A673 (cell line): ENCODE measurements around the gene EXOSC10. TPM values are rescaled to one million over a fixed set of nuclear protein-coding genes. Genes with fewer than 3 reads are reported as not detected.

Experiments used
- BruUV-seq: library from RNA; stranded (reverse); fragments of 400-500 nt; replicated peaks from 2 replicates; lab custom pipeline; 2021; lab: Mats Ljungman, UMichigan
- CTCF ChIA-PET: fragments of 300-600 bp; sonication (Branson Sonifier 250); formaldehyde crosslinking; loops from one replicate; lab custom pipeline; 2022; ENCODE audit warnings: antibody characterized with exemption; lab: Charles Lee
- POLR2A ChIA-PET: fragments of 300-600 bp; sonication (Branson Sonifier 250); formaldehyde crosslinking; loops from one replicate; lab custom pipeline; 2022; ENCODE audit warnings: antibody characterized with exemption; ENCODE audit not compliant: low non-redundant PET; lab: Charles Lee
- DNase-seq: peaks from one replicate; pipeline ENCODE4 v3.0.0-alpha.2; 2015; ENCODE audit warnings: low spot score
- H3K27ac ChIP-seq: fragments of 200-600 bp; sonication (generic); 2 replicates; pipeline ENCODE4 v1.5.1; 2016; ENCODE audit warnings: mixed run types, low read depth, mild to moderate bottlenecking, mixed read lengths, antibody characterized with exemption, low read length; ENCODE audit not compliant: poor library complexity, severe bottlenecking
- H3K27me3 ChIP-seq: fragments of 200-600 bp; sonication (generic); replicated peaks from 2 replicates; pipeline ENCODE4 v1.6.1; 2017; ENCODE audit warnings: mixed run types, low read depth, mild to moderate bottlenecking, mixed read lengths, antibody characterized with exemption, low read length; ENCODE audit not compliant: insufficient read depth, poor library complexity
- H3K36me3 ChIP-seq: fragments of 200-600 bp; sonication (generic); 2 replicates; pipeline ENCODE4 v1.6.1; 2016; ENCODE audit warnings: mixed run types, mild to moderate bottlenecking, mixed read lengths, antibody characterized with exemption, low read length; ENCODE audit not compliant: insufficient read depth, poor library complexity, severe bottlenecking
- H3K4me1 ChIP-seq: fragments of 200-600 bp; sonication (generic); 2 replicates; pipeline ENCODE4 v1.6.1; 2017; ENCODE audit warnings: mixed run types, mild to moderate bottlenecking, mixed read lengths, antibody characterized with exemption, low read length; ENCODE audit not compliant: insufficient read depth, poor library complexity, severe bottlenecking
- H3K4me3 ChIP-seq: fragments of 200-600 bp; sonication (generic); 2 replicates; pipeline ENCODE4 v1.5.1; 2016; ENCODE audit warnings: low read depth, mixed run types, mild to moderate bottlenecking, mixed read lengths, low read length; ENCODE audit not compliant: poor library complexity, severe bottlenecking
- H3K9me3 ChIP-seq: fragments of 200-600 bp; sonication (generic); 2 replicates; pipeline ENCODE4 v1.6.1; 2016; ENCODE audit warnings: mixed run types, low read depth, mild to moderate bottlenecking, mixed read lengths, antibody characterized with exemption, low read length; ENCODE audit not compliant: poor library complexity, severe bottlenecking
- EZH2 ChIP-seq: fragments of 200-600 bp; sonication (generic); IDR thresholded peaks from 2 replicates; pipeline ENCODE4 v1.6.1; 2017; ENCODE audit warnings: borderline replicate concordance, low read depth, mild to moderate bottlenecking, mixed read lengths, antibody characterized with exemption, low read length; ENCODE audit not compliant: poor library complexity, severe bottlenecking
- intact Hi-C: fragments of 100-400 bp; cut with micrococcal nuclease; formaldehyde crosslinking; loops from one replicate; pipeline ENCODE4 v1.10.0; 2022; ENCODE audit not compliant: unreplicated experiment
- total RNA-seq: library from RNA; stranded (reverse); gene quantifications from 2 replicates; pipeline ENCODE4 v1.2.3, GENCODE V29; 2021
- TF ChIP-seq, protein P1 (sequence below): fragments of 300-800, 200-600 bp; sonication (generic); conservative IDR thresholded peaks from 2 replicates; pipeline ENCODE4 v1.5.1; 2017; ENCODE audit warnings: low read depth, mild to moderate bottlenecking, antibody characterized with exemption, low read length, moderate library complexity, mixed read lengths

EXOSC10 gene
- total RNA-seq, 1 experiment from 2014 or later = 119 TPM

DNA sequence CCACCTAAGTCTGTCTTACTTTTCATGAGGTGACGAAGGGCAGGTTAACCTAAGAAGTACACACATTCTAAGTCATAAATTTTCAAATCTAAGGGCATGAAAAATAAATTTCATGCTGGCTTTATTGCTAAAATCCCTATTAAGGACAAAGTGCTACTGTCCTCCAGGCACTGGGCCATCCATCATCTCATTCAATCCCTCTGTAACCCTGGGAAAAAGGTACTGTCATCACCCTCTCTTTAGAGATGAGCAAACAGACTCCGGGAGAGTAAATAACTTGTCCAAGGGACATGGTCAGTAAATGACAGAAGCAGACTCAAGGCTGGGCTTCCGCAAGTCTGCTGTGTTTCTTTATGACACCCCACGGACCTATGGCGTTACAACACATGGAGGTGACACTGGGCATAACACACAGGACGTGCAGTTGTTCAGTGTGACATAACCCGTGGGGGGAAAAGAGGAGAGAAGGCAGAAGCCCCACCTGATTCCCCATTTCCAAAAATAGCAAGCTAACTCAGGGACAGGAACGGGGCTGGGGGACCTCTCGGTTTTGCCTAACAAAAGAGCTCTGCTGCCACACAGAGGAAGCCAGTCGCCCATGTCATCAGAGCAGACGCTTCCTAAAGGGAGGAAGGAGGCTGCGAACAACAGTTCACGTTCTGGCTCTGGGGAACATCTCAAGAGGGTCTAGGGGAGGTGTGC, 27.3 kb downstream of the EXOSC10 start:
- no peak for DNase-seq
- no peaks in the 10 kb centered on the region for H3K9me3 ChIP-seq
- ChIA-PET CTCF (interaction anchor here (0.6 kb wide), 1 partner anchor 619 kb away, joined by 4 read pairs; no protein-coding TSS in a partner anchor), POLR2A (no interaction called here)
- no peak overlapping the region for H3K27ac ChIP-seq
- no TSS peak for BruUV-seq
- H3K4me3 ChIP-seq = no peak overlapping the region
- TF ChIP-seq, protein P1, sequence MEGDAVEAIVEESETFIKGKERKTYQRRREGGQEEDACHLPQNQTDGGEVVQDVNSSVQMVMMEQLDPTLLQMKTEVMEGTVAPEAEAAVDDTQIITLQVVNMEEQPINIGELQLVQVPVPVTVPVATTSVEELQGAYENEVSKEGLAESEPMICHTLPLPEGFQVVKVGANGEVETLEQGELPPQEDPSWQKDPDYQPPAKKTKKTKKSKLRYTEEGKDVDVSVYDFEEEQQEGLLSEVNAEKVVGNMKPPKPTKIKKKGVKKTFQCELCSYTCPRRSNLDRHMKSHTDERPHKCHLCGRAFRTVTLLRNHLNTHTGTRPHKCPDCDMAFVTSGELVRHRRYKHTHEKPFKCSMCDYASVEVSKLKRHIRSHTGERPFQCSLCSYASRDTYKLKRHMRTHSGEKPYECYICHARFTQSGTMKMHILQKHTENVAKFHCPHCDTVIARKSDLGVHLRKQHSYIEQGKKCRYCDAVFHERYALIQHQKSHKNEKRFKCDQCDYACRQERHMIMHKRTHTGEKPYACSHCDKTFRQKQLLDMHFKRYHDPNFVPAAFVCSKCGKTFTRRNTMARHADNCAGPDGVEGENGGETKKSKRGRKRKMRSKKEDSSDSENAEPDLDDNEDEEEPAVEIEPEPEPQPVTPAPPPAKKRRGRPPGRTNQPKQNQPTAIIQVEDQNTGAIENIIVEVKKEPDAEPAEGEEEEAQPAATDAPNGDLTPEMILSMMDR = no peak
- no peak for TF ChIP-seq EZH2
- H3K4me1 ChIP-seq = no peaks in the 10 kb centered on the region
- no peaks in the 10 kb centered on the region for H3K27me3 ChIP-seq
- intact Hi-C loops = no loop called here
- peaks cover 90% of the 10 kb centered on the region for H3K36me3 ChIP-seq

DNA sequence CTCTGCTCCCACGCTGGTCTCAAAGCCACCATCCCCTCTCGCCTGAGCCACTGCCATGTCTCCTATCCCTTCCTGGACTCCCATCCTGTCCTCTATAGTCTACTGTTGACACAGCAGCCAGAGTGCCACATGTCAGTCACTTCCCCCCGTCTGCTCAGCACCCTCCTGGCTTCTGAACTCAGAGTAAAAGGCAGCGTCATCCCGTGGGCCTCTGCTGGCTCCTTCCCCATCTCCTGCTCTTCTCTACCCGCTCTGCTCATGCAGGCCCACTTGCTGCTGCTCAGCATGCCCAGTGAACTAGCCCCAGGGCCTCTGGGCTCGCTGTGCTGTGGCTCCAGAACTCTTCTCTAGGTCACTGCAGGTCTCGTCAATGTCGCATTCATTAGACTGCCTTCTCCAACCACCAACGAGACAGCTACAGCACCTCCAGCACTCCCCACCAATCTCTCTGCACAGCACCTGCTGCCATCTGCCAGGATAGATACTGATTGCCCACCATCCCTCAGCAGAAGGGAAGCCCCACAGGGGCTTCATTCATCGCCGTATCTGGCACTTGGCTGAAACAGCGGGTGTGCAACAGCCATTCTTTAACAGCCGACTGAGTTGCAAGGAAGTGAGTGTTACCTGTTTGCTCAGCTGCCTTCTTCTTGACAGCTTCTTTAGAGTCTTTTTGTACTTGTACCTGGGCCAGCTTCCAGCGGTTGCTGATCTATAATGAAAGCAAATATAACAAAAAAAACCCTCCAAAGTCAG, 28.0 kb downstream of the EXOSC10 start:
- TF ChIP-seq, protein P1 = no peak
- TF ChIP-seq EZH2 = no peak
- ChIA-PET POLR2A (no interaction called here), CTCF (no interaction called here)
- no peak for DNase-seq
- no peak overlapping the region for H3K27ac ChIP-seq
- peaks cover 86% of the 10 kb centered on the region for H3K36me3 ChIP-seq
- H3K4me3 ChIP-seq = no peak overlapping the region
- no TSS peak for BruUV-seq
- no peaks in the 10 kb centered on the region for H3K4me1 ChIP-seq
- H3K9me3 ChIP-seq = no peaks in the 10 kb centered on the region
- no peaks in the 10 kb centered on the region for H3K27me3 ChIP-seq
- intact Hi-C loops = no loop called here

GRCh38 chr1:11070876-11071275, 28.8 kb downstream of the EXOSC10 start:
- H3K36me3 ChIP-seq = peaks cover 85% of the 10 kb centered on the region
- POLR2A ChIA-PET = no interaction called here
- H3K27ac ChIP-seq = no peak overlapping the region
- CTCF ChIA-PET = no interaction called here
- no peak overlapping the region for H3K4me3 ChIP-seq
- no peaks in the 10 kb centered on the region for H3K4me1 ChIP-seq
- TF ChIP-seq, protein P1 = no peak
- no peak for TF ChIP-seq EZH2
- no peaks in the 10 kb centered on the region for H3K27me3 ChIP-seq
- DNase-seq = no peak
- no TSS peak for BruUV-seq
- intact Hi-C loops = no loop called here
- H3K9me3 ChIP-seq = no peaks in the 10 kb centered on the region
